Suppressor macrophage (primary cell): ENCODE data around the gene NCOR1.
"Not testable (repeated sequence)": the region's sequence is repeated elsewhere in the genome, so short reads cannot be mapped to it uniquely, and the experiment has no call there.

Experiments
- DNase-seq, 4 experiments: peaks; one replicate each; pipeline ENCODE4 v3.0.0-alpha.2; 2020 to 2022

The NCOR1 gene

DNA sequence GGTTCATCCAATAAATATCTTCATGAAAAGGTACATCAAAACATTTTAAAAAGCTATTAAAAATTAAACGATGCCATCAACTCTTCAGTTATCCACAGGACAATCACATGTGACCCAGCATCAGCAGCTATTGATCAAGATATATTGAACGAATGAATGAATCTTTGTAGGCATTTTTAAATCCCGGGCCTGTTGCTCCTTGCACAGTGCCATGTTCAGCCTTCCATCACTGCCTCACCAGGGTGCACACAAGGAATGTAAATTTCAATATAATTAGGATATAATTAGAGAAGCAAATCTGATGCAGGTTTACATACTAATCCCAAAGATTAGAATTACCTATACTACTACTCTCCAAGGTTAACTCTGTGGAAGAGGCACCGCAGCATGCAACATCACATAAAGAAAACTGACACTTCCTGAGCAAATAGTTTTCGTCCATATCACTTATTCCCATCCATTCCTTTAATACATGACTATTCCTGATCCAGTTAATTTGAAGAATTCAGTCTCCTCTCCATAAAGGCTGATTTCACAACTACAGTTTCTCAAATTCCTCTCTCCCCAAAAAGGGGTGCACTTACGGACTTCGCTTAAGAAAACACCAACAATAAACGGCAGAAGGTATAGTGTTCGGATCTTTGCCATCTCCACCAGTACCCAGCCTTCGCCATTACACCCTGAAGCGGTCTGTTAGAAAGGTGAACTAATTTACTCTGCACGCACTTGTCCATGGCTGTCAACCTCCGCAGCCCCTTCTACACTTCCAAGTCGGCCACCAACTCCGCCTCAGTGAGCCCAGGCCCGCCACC lies 938 bp downstream of the NCOR1 start:
- DNase-seq: no peak

- DNase-seq: no peak
Measured at GRCh38 chr17:16212793-16213192, 2.5 kb downstream of the NCOR1 start.

- DNase-seq: no peak
Measured at GRCh38 chr17:16211590-16211989, 3.7 kb downstream of the NCOR1 start.

- DNase-seq: not testable (repeated sequence)
Measured at GRCh38 chr17:16204763-16205162, 10.6 kb downstream of the NCOR1 start.

GRCh38 chr17:16202554-16203500 lies 12.5 kb downstream of the NCOR1 start:
- DNase-seq: not testable (repeated sequence)

DNA sequence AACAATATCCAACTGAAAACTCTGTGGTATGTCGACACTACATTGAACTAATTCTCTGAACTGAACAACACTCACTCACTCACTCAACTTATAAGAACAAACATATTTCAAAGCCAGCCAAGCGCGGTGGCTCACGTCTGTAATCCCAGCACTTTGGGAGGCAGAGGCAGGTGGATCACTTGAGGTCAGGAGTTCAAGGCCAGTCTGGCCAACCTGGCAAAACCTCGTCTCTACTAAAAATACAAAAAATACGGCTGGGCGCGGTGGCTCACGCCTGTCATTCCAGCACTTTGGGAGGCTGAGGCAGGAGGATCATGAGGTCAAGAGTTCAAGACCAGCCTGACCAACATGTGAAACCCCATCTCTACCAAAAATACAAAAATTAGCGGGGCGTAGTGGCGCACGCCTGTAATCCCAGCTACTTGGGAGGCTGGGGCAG lies 13.6 kb downstream of the NCOR1 start:
- DNase-seq: not testable (repeated sequence)

DNA sequence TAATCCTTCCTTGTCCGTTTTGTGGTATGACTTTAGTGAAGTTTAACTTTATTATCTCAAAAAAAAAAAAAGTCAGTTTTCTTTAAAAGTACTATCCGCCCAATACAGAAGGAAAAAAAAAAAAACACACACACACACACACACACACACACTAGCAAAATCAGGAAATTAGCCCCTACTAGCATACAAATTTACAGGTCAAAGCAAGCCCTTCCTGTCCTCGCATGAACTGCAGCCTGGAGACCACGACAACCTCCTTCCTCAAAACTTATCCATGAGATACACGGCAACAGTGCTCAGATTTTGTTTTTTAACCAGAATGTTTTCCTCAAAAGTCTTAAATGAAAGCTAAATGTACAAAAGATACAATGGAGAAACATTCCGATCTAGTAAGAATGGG lies 16.2 kb downstream of the NCOR1 start:
- DNase-seq: peak; percentile 31 to 76 (median 66)

- DNase-seq: peak in 3 of 4 experiments; percentile 19 to 39 (median 28)
Measured at GRCh38 chr17:16197276-16197675, 18.1 kb downstream of the NCOR1 start.

GRCh38 chr17:16194307-16194835 lies 21.0 kb downstream of the NCOR1 start:
- not testable (repeated sequence) for DNase-seq

DNA sequence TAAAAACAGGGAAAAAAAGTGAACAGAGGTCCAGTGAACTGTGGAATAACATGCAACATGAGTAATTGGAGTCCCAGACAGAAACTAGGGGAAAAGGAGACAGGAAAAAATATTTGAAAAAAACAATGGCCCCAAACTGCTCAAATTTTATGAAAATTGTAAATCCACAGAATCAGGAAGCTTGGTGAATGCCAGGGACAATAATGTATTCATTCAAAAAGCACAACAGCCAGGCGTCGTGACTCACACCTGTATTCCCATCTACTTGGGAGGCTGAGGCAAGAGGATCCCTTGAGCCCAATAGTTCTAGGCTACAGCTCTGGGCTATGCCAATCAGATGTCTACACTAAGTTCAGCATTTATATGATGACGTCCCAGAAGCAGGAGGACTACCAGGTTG lies 23.7 kb downstream of the NCOR1 start:
- DNase-seq: no peak

DNA sequence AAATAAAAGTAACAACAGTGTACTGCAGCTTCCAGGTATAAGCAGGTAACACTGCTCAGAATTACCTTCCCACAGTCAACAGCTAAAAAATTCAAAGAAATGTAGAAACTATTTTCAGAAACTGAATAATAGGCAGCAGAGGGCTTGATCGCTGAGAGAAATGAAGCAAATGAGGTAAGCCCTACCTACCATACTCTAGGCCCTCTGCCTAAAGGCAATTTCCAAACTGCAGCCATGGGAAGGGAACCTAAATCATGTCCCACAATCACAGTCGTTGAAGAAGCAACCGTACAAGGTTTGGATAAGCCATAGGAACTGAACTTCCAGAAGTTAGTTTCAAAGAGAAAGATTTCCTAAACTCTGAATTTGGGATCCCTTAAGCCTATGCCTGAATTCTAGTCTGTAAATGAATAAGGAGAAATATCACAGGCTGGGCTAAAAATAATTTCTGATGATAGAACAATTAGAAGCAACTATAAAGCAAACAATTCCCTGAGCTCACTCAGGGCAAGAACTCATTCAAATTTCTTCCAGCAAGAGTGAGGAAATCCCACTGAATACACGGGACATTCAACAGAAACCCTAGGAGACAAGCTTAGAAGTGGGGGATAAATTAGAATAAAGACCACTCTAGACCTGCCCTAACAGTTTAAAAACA lies 24.5 kb downstream of the NCOR1 start:
- no peak for DNase-seq

DNA sequence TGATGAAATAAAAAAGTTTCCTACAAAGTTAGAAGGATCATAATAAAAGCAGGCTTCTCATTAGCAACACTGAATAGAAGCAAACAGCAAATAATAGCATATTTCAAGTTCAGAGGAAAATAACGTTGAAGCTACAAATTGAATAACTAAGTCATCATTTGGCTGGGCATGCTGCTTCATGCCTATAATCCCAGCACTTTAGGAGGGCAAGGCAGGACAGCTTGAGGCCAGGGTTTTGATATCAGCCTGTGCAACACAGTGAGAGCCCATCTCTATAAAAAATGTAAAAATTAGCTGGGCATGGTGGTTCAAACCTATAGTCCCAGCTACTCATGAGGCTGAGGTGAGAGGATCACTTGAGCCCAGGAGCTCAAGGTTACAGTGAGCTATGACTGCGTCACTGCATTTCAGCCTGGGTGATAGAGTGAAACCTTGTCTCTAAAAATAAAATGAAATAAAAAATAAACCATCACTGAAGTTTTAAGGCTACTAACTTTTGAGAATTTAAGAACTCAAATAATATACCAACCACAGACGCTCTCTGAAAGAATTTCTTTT lies 25.5 kb downstream of the NCOR1 start:
- DNase-seq: no peak

GRCh38 chr17:16187642-16188041 lies 27.7 kb downstream of the NCOR1 start:
- DNase-seq: no peak

DNA sequence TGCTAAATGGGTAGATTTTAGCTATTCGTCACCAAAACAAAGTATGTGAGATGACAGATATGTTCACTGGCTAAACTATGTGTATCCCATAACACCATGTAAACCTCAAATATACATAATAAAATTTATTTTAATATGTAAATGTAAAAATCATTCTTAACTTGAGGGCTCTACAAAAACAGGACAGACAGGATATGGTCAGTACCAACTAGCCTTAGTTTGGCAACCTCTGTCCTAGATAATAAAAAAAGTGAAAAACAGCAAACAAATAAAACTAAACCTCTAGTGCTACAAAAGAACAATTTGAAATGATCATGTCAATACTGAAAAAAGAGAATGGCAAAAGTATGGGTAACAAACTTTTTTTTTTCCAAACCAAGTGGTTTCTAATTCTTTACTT lies 33.8 kb downstream of the NCOR1 start:
- DNase-seq: no peak

- no peak for DNase-seq
Measured at GRCh38 chr17:16178836-16179235, 36.5 kb downstream of the NCOR1 start.

DNA sequence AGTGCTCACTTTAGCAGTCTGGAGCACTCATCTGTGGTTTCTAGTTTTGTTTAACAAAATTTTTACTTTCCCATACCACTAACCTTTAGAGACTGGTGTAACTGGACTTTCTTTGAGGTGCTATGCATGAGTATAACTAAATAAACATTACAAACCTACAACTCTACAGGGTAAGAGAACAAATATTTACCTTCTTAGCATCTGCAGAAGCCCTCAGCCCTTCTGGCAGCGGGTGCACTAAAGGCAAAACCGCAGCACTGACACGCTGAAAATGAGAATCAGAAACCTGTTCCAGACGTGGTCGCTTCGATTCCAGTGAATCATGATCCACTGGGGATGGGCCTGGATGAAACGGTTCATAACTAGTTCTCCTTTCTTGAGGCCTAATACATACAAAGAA lies 43.7 kb downstream of the NCOR1 start:
- no peak for DNase-seq

DNA sequence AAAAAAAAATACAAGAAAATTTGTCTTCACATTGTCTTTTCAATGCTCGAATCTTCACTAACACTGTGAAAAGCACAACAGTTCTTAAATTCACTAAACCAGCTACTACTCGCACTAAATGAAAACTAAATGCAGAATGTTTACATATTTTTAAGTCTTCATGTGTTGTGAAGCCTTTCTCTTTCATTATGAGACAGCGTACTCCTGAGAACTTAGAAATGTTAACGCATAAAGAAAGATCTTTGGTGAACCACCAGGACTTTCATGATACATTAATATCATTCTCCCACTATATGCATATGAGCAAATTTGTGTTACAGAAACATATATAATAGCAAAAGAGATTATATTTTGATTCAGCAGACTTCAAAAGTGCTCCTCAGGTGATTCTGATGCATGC lies 48.6 kb downstream of the NCOR1 start:
- DNase-seq: not testable (repeated sequence)

DNA sequence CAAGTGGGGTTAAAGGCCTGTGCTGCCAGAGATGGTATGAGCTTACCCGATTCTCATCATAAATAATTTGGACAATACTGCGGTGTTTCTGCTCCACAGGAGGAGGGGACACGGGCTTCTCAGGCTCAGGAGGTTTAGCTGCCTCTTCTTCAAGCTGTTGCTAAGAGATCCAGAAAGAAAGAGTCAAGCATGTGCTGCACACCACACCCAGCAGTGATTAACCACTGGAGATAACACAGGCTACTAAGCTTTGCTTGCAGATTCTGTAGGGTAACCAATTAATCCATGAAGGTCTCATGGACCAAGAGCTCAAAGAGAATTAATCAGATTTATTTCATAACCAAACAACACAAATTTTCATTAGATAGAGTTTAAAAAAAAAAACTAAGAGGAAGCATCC lies 56.6 kb downstream of the NCOR1 start:
- DNase-seq: no peak

DNA sequence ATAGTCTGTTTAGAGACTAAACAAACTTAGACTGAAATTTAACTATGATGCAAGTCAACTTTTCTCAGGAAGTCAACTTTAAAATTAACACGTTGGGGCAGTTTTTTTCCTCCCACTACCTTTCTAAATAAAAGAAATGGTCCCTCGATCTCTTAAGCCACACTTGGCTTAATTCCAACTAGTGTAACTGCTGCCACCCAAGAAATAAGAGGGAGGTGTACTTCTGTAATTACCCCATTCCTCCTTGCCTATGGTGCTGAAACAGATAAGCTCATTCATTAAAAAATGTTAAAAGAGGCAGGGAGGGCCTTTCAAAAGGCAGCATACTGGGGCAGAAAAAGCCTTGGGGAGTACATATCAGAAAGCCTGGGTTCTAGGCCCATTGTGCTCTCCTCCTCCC lies 59.8 kb downstream of the NCOR1 start:
- DNase-seq: peak in 2 of 4 experiments; percentile 5 to 13

GRCh38 chr17:16152326-16152725 lies 63.0 kb downstream of the NCOR1 start:
- DNase-seq: not testable (repeated sequence)

- no peak for DNase-seq
Measured at GRCh38 chr17:16150251-16150856, 65.0 kb downstream of the NCOR1 start.

DNA sequence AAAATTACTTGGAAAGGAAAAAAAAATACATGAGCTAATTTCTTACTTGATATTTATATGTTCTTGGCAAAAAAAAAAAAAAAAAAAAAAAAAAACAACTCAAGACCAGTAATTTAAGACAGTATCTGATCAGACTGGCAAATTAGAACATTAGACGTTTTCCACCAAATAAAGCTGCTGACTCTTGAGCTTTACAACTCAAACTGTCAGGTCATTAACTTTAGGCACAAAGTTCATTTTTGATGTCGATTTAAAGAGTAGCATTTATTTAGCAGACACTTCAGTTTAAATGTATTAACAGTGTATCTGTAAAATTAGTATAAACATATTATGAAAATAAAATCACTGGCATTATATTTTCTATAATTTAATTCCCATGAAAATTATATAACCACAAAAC lies 66.7 kb downstream of the NCOR1 start:
- no peak for DNase-seq
